WTC11 (cell line): ENCODE data around the gene SLC15A4. TPM values are rescaled to one million over a fixed set of nuclear protein-coding genes. Genes with fewer than 3 reads are reported as not detected.

Experiments used
- ATAC-seq: fragments of 200-7000 bp; cut with Tn5 transposase; 2 replicates; pipeline ENCODE4 v1.10.0; 2021; ENCODE audit warnings: mild to moderate bottlenecking, moderate library complexity
- CTCF ChIA-PET: fragments of 300-600 bp; sonication (Branson Sonifier 250); formaldehyde crosslinking; loops from one replicate; lab custom pipeline; 2021; ENCODE audit warnings: antibody characterized with exemption; lab: Charles Lee
- POLR2A ChIA-PET: fragments of 350-600 bp; sonication (Branson Sonifier 250); formaldehyde crosslinking; loops from one replicate; lab custom pipeline; 2021; ENCODE audit warnings: antibody characterized with exemption; lab: Charles Lee
- DNase-seq: peaks from one replicate; pipeline ENCODE4 v3.0.0; 2021; ENCODE audit warnings: low spot score
- H3K27ac Mint-ChIP-seq: 2 replicates; pipeline ENCODE4 v1.8.0; 2021; ENCODE audit warnings: mixed read lengths
- H3K27me3 Mint-ChIP-seq: 2 replicates; pipeline ENCODE4 v1.8.0; 2021; ENCODE audit warnings: low read depth, mild to moderate bottlenecking, moderate library complexity, mixed read lengths
- H3K36me3 Mint-ChIP-seq: 2 replicates; pipeline ENCODE4 v1.8.0; 2021; ENCODE audit warnings: mixed read lengths
- H3K4me1 Mint-ChIP-seq: 2 replicates; pipeline ENCODE4 v1.8.0; 2022; ENCODE audit warnings: mixed read lengths
- H3K4me3 Mint-ChIP-seq: 2 replicates; pipeline ENCODE4 v1.8.0; 2021; ENCODE audit warnings: mild to moderate bottlenecking, moderate library complexity, mixed read lengths
- H3K9me3 Mint-ChIP-seq: 2 replicates; pipeline ENCODE4 v1.8.0; 2021; ENCODE audit warnings: mixed read lengths
- ETV6 ChIP-seq: sonication (generic); formaldehyde crosslinking; IDR thresholded peaks from 2 replicates; pipeline ENCODE4 v1.8.1; 2022; ENCODE audit warnings: mild to moderate bottlenecking, missing genetic modification reagents
- GRHL2 ChIP-seq: fragments of 250-450 bp; sonication (Bioruptor Pico); IDR thresholded peaks from 2 replicates; pipeline ENCODE4 v1.8.0; 2022; ENCODE audit warnings: mild to moderate bottlenecking, moderate library complexity; ENCODE audit not compliant: insufficient replicate concordance, severe bottlenecking
- HMGA2 ChIP-seq: fragments of 250-450 bp; sonication (Bioruptor Pico); IDR thresholded peaks from 2 replicates; pipeline ENCODE4 v1.4.0; 2021; ENCODE audit warnings: mild to moderate bottlenecking, moderate library complexity
- IRF2 ChIP-seq: sonication (generic); formaldehyde crosslinking; IDR thresholded peaks from 2 replicates; pipeline ENCODE4 v1.8.0; 2022; ENCODE audit warnings: low read depth, missing genetic modification reagents, borderline replicate concordance
- KAT7 ChIP-seq: sonication (generic); formaldehyde crosslinking; IDR thresholded peaks from 2 replicates; pipeline ENCODE4 v1.8.1; 2023; ENCODE audit warnings: missing genetic modification reagents, mild to moderate bottlenecking, borderline replicate concordance
- MXD4 ChIP-seq: fragments of 250-450 bp; sonication (Bioruptor Pico); IDR thresholded peaks from 2 replicates; pipeline ENCODE4 v1.8.0; 2021; ENCODE audit warnings: mild to moderate bottlenecking, moderate library complexity, borderline replicate concordance
- NR2C2 ChIP-seq: sonication (generic); formaldehyde crosslinking; IDR thresholded peaks from 2 replicates; pipeline ENCODE4 v1.8.0; 2022; ENCODE audit warnings: mild to moderate bottlenecking, missing genetic modification reagents
- SMAD3 ChIP-seq: sonication (generic); formaldehyde crosslinking; IDR thresholded peaks from 2 replicates; pipeline ENCODE4 v1.8.0; 2022; ENCODE audit warnings: missing genetic modification reagents, mild to moderate bottlenecking, borderline replicate concordance
- SOX15 ChIP-seq: fragments of 250-450 bp; sonication (Bioruptor Pico); IDR thresholded peaks from 2 replicates; pipeline ENCODE4 v1.9.0; 2021; ENCODE audit warnings: mild to moderate bottlenecking
- SP1 ChIP-seq: sonication (generic); formaldehyde crosslinking; conservative IDR thresholded peaks from 2 replicates; pipeline ENCODE4 v1.8.1; 2022; ENCODE audit warnings: missing genetic modification reagents
- TCF7 ChIP-seq: sonication (generic); formaldehyde crosslinking; IDR thresholded peaks from 2 replicates; pipeline ENCODE4 v1.8.0; 2022; ENCODE audit warnings: mild to moderate bottlenecking, low read depth, missing genetic modification reagents, moderate library complexity
- TEAD4 ChIP-seq: sonication (generic); formaldehyde crosslinking; IDR thresholded peaks from 2 replicates; pipeline ENCODE4 v1.8.0; 2022; ENCODE audit warnings: mild to moderate bottlenecking, missing genetic modification reagents
- TP53 ChIP-seq: sonication (generic); formaldehyde crosslinking; IDR thresholded peaks from 2 replicates; pipeline ENCODE4 v1.8.1; 2023; ENCODE audit warnings: mild to moderate bottlenecking, missing genetic modification reagents
- ZNF317 ChIP-seq: sonication (generic); formaldehyde crosslinking; IDR thresholded peaks from 2 replicates; pipeline ENCODE4 v1.8.1; 2023; ENCODE audit warnings: low read depth, mild to moderate bottlenecking, moderate library complexity, missing genetic modification reagents, borderline replicate concordance
- ZNF423 ChIP-seq: fragments of 250-450 bp; sonication (Bioruptor Pico); IDR thresholded peaks from 2 replicates; pipeline ENCODE4 v2.1.2; 2022; ENCODE audit warnings: mild to moderate bottlenecking, moderate library complexity
- total RNA-seq: library from RNA; stranded (reverse); gene quantifications from 3 replicates; pipeline ENCODE4 v1.2.3, GENCODE V29; 2021
- TF ChIP-seq, protein P1 (sequence below): sonication (generic); formaldehyde crosslinking; IDR thresholded peaks from 2 replicates; pipeline ENCODE4 v1.8.0; 2022; ENCODE audit warnings: mild to moderate bottlenecking, missing genetic modification reagents
- TF ChIP-seq, protein P2 (sequence below): sonication (generic); formaldehyde crosslinking; IDR thresholded peaks from 2 replicates; pipeline ENCODE4 v1.8.0; 2022; ENCODE audit warnings: mild to moderate bottlenecking, missing genetic modification reagents
- TF ChIP-seq, protein P3 (sequence below): sonication (generic); formaldehyde crosslinking; IDR thresholded peaks from 2 replicates; pipeline ENCODE4 v1.8.1; 2023; ENCODE audit warnings: mild to moderate bottlenecking, missing genetic modification reagents, borderline replicate concordance
- TF ChIP-seq, protein P4 (sequence below): sonication (generic); formaldehyde crosslinking; IDR thresholded peaks from 2 replicates; pipeline ENCODE4 v1.8.1; 2023; ENCODE audit warnings: mild to moderate bottlenecking, missing genetic modification reagents, moderate library complexity
- TF ChIP-seq, protein P5 (sequence below): fragments of 250-450 bp; sonication (Bioruptor Pico); IDR thresholded peaks from 2 replicates; pipeline ENCODE4 v1.9.0; 2021; ENCODE audit warnings: mild to moderate bottlenecking
- TF ChIP-seq, protein P6 (sequence below): sonication (generic); formaldehyde crosslinking; conservative IDR thresholded peaks from 2 replicates; pipeline ENCODE4 v1.8.1; 2022; ENCODE audit warnings: mild to moderate bottlenecking, missing genetic modification reagents
- TF ChIP-seq, protein P7 (sequence below): fragments of 250-450 bp; sonication (Bioruptor Pico); IDR thresholded peaks from 2 replicates; pipeline ENCODE4 v1.9.0; 2021; ENCODE audit warnings: mild to moderate bottlenecking

SLC15A4 gene
- total RNA-seq, 1 experiment from 2014 or later, result 6.4 TPM

DNA sequence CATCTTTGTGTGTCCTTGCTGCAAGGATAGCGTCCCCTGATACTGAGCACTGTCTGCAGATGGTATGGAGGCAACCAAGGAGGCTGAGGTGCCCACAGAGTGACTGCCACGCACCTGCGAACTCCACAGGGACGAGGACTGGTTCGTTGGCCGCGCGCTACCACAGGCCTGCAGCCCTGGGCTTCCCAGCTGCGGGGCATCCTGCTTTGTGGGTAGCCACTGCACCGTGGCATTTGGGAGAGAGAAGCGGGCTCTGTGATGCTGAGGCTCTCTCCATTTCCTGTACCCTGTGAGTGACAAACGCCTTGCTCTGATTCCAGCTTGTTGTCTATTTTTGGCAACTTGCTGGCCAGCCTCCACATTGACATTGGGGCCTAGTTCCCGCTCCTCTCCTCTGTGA, 76.3 kb downstream of the SLC15A4 start:
- H3K27ac Mint-ChIP-seq, result no peak overlapping the region
- no peak for ATAC-seq
- peaks cover 75% of the 10 kb centered on the region for H3K9me3 Mint-ChIP-seq
- DNase-seq, result no peak
- H3K36me3 Mint-ChIP-seq, result peaks cover 56% of the 10 kb centered on the region
- CTCF ChIA-PET, result no interaction called here
- TF ChIP-seq MXD4 (CRISPR knock-in tag) (no peak), SMAD3 (CRISPR knock-in tag) (no peak), HMGA2 (CRISPR knock-in tag) (no peak), TCF7 (CRISPR knock-in tag) (no peak)
- TF ChIP-seq, protein P1, sequence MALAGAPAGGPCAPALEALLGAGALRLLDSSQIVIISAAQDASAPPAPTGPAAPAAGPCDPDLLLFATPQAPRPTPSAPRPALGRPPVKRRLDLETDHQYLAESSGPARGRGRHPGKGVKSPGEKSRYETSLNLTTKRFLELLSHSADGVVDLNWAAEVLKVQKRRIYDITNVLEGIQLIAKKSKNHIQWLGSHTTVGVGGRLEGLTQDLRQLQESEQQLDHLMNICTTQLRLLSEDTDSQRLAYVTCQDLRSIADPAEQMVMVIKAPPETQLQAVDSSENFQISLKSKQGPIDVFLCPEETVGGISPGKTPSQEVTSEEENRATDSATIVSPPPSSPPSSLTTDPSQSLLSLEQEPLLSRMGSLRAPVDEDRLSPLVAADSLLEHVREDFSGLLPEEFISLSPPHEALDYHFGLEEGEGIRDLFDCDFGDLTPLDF, result no peak
- TF ChIP-seq, protein P2, sequence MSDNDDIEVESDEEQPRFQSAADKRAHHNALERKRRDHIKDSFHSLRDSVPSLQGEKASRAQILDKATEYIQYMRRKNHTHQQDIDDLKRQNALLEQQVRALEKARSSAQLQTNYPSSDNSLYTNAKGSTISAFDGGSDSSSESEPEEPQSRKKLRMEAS (CRISPR knock-in tag), result no peak
- TF ChIP-seq, protein P3, sequence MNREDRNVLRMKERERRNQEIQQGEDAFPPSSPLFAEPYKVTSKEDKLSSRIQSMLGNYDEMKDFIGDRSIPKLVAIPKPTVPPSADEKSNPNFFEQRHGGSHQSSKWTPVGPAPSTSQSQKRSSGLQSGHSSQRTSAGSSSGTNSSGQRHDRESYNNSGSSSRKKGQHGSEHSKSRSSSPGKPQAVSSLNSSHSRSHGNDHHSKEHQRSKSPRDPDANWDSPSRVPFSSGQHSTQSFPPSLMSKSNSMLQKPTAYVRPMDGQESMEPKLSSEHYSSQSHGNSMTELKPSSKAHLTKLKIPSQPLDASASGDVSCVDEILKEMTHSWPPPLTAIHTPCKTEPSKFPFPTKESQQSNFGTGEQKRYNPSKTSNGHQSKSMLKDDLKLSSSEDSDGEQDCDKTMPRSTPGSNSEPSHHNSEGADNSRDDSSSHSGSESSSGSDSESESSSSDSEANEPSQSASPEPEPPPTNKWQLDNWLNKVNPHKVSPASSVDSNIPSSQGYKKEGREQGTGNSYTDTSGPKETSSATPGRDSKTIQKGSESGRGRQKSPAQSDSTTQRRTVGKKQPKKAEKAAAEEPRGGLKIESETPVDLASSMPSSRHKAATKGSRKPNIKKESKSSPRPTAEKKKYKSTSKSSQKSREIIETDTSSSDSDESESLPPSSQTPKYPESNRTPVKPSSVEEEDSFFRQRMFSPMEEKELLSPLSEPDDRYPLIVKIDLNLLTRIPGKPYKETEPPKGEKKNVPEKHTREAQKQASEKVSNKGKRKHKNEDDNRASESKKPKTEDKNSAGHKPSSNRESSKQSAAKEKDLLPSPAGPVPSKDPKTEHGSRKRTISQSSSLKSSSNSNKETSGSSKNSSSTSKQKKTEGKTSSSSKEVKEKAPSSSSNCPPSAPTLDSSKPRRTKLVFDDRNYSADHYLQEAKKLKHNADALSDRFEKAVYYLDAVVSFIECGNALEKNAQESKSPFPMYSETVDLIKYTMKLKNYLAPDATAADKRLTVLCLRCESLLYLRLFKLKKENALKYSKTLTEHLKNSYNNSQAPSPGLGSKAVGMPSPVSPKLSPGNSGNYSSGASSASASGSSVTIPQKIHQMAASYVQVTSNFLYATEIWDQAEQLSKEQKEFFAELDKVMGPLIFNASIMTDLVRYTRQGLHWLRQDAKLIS (CRISPR knock-in tag), result no peak
- TF ChIP-seq, protein P4, sequence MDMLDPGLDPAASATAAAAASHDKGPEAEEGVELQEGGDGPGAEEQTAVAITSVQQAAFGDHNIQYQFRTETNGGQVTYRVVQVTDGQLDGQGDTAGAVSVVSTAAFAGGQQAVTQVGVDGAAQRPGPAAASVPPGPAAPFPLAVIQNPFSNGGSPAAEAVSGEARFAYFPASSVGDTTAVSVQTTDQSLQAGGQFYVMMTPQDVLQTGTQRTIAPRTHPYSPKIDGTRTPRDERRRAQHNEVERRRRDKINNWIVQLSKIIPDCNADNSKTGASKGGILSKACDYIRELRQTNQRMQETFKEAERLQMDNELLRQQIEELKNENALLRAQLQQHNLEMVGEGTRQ, result no peak
- no peak overlapping the region for H3K4me3 Mint-ChIP-seq
- POLR2A ChIA-PET, result no interaction called here
- H3K4me1 Mint-ChIP-seq, result no peaks in the 10 kb centered on the region
- no peaks in the 10 kb centered on the region; the same call in none of the 2 replicates for H3K27me3 Mint-ChIP-seq

DNA sequence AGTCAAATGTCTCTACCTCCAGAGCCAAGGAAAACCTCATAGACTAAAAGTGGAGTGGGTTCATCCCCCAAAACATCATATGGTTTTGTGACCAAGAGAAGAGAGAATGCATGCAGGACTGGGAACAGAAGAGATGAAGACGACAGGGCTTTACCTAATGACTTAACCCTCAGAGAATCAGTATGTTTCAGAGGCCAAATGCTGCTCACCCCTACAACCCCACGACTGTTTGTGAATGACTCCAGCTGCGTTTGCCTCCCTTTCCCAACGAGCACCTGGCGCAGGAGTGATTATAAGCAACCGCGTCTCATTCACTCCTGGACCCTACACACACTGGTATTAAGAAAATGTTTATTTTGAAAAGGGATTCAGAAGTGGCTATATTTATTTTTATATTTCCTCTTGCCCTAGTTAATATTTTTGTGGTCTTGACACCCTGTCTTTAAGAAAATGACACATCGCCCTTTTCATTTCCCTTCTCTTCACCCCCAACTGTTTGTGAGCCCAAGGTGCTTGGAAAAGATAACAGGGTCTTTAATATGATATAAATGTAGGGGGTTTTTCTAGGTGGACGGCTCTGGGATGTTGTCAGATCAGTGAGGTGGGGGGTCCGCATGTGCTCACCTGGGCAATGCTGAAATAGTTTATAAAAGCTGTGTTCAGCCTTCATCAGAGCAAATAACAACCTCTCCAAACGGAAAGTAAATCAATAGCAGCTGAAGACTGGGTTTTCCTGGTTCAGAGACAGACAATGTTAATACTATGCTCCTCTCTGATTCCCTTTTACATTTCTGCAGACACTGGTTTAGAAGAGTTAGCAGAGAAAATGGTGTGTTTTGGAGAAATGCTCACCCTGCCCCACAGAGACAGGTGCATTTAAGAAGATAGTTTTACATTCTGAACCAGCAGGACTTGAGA, 77.7 kb downstream of the SLC15A4 start:
- Mint-ChIP-seq H3K4me3 (no peak overlapping the region), H3K9me3 (peaks cover 78% of the 10 kb centered on the region), H3K27me3 (no peaks in the 10 kb centered on the region; the same call in none of the 2 replicates), H3K4me1 (no peaks in the 10 kb centered on the region), H3K27ac (no peak overlapping the region), H3K36me3 (peaks cover 65% of the 10 kb centered on the region)
- CTCF ChIA-PET, result no interaction called here
- DNase-seq (no peak), ATAC-seq (no peak)
- POLR2A ChIA-PET, result no interaction called here
- TF ChIP-seq, protein P5, sequence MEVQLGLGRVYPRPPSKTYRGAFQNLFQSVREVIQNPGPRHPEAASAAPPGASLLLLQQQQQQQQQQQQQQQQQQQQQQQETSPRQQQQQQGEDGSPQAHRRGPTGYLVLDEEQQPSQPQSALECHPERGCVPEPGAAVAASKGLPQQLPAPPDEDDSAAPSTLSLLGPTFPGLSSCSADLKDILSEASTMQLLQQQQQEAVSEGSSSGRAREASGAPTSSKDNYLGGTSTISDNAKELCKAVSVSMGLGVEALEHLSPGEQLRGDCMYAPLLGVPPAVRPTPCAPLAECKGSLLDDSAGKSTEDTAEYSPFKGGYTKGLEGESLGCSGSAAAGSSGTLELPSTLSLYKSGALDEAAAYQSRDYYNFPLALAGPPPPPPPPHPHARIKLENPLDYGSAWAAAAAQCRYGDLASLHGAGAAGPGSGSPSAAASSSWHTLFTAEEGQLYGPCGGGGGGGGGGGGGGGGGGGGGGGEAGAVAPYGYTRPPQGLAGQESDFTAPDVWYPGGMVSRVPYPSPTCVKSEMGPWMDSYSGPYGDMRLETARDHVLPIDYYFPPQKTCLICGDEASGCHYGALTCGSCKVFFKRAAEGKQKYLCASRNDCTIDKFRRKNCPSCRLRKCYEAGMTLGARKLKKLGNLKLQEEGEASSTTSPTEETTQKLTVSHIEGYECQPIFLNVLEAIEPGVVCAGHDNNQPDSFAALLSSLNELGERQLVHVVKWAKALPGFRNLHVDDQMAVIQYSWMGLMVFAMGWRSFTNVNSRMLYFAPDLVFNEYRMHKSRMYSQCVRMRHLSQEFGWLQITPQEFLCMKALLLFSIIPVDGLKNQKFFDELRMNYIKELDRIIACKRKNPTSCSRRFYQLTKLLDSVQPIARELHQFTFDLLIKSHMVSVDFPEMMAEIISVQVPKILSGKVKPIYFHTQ (CRISPR knock-in tag), result no peak
- TF ChIP-seq ZNF423 (CRISPR knock-in tag) (no peak), TP53 (no peak), TEAD4 (CRISPR knock-in tag) (no peak), GRHL2 (no peak), IRF2 (no peak), ETV6 (CRISPR knock-in tag) (no peak), SP1 (no peak), NR2C2 (CRISPR knock-in tag) (no peak), ZNF317 (CRISPR knock-in tag) (no peak), KAT7 (no peak), SOX15 (CRISPR knock-in tag) (no peak)
- TF ChIP-seq, protein P6, sequence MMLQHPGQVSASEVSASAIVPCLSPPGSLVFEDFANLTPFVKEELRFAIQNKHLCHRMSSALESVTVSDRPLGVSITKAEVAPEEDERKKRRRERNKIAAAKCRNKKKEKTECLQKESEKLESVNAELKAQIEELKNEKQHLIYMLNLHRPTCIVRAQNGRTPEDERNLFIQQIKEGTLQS (CRISPR knock-in tag), result no peak
- TF ChIP-seq, protein P4, result no peak
- TF ChIP-seq, protein P7, sequence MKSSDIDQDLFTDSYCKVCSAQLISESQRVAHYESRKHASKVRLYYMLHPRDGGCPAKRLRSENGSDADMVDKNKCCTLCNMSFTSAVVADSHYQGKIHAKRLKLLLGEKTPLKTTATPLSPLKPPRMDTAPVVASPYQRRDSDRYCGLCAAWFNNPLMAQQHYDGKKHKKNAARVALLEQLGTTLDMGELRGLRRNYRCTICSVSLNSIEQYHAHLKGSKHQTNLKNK (CRISPR knock-in tag), result no peak
